Dedifferentiated amniotic fluid mesenchymal stem cell (primary cell): Measurements from ENCODE around the gene ZAP70.

Experiments
- DNase-seq: peaks from one replicate; pipeline ENCODE4 v3.0.0-alpha.2; 2016; ENCODE audit errors: extremely low spot score

Gene ZAP70

DNA sequence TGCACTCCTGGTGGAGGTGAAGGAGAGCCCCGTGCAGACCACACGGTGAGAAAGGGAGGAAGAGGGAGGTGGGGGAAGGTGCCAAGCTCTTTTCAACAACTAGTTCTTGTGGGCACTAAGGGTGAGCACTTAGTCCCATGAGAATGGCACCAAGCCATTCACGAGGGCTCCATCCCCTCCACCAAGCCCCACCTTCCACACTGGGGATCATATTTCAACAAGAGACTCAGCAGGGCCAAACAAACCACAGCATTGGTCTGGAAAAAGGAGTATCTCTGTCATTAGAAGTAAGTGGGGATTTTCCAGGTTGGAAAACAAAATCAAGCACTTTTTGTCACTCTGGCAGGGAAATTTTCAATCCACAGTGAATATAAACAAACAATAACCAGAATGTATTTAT lies 38.4 kb downstream of the ZAP70 start:
- no peak for DNase-seq

DNA sequence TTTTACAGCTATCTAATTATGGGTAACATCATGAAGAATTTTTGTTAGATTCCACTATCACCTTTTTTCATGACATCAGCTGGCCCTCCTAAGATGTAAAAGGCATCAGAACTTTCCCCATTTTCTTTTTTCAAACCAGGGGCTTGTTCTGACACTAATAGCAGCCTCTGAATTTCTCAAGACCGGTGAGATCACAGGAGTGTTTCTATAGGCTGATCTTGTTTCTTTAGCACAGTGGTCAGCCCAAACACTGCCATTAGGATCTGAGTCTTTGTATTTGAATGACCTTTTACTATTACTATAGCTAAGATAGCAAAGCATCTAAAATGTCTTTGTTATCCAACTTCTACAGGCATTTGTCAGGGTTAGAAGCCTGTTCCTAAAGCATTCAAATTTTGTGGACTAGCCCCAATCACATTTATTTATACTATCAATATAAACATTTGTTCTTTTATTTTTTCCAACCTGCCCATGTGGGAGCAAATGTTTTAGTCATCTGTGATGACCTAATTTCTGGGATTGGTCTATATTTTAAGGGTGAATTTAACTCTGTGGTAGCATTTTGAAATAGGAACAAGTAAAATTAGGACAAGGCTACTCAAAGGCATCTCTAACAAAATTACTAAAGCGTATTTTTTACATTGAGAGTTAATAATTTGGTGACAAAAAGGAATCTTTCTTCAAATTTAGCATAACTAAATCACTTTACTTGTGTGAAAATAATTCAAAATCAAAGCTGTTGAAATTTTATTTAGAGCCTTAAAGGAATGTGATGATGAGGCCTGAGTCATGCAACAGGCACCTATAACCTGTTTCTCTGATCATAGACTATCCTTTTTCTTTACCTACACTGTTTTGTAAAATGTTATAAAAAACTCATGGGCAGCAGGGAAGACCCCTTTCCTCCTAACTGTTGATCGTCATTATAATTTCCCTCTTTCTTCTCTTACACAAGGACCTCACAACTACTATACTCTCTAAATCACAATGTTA lies 39.3 kb downstream of the ZAP70 start:
- no peak for DNase-seq

DNA sequence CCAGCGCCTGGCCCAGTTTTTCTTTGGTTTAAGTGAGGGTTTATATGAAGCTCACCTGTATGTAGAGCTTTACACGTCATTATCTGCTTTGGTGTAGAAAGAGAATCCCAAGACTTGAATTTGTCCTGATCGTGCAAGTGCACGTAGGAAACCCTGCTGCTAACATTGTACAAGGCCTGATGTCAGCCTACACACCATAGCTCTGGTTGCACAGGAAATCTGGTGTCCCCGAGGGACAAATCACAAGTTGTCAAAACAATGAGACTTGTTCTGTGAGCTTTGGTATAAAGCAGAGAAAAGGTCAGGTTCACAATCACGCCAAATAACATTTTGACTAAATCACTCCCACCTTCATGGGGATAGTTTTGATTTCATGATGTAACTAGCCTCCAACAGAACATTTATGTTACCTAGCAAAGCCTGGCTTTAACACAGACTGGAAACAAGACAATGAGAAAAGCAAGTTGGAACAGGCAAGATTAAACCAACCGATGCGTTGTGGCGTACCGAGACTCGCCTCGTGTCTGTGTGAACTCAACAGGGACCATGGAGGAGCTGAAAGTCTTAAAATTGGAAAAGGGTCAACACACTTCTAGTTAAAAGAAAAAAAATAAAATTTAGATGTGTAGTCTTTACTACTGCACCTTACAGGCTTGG lies 41.4 kb downstream of the ZAP70 start:
- no peak for DNase-seq

DNA sequence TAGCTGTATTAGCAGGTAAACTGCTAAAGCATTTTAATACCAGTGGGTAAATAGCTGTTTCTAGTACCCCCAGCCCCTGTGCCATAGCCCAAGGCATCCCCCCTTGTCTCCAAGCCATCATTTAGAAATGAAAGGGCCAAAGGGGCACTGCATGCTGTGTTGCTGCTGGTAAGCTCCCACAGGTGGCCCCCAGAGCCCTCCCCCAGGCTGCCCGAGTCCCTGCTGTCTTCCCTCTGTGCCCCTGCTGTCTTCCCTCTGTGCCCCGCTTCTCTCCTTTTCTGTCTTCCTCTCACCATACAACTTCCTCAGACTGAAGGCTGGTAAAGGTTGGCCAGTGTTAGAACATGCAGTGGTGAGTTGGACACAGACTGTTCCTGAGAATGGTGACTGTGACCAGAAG lies 42.1 kb downstream of the ZAP70 start:
- no peak for DNase-seq

DNA sequence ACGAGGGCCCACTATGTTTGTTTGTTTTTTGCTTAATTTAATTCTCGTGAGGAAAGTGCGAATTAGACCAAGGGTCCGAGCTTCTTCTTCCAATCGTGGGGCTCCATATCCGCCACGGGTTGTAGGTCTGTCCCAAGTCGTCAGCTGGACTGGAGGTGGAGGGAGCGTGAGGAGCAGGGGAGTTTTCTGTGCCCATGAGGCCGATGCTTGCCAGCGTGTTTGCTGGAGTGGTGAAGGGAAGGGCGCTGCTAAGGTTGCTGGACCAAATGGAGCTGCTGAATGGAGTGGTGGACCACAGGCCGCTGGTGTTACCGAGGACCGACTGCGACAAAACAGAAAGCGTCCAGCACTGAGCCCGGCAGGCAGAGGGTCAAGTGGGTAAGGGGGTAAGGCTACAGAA lies 43.7 kb downstream of the ZAP70 start:
- no peak for DNase-seq

DNA sequence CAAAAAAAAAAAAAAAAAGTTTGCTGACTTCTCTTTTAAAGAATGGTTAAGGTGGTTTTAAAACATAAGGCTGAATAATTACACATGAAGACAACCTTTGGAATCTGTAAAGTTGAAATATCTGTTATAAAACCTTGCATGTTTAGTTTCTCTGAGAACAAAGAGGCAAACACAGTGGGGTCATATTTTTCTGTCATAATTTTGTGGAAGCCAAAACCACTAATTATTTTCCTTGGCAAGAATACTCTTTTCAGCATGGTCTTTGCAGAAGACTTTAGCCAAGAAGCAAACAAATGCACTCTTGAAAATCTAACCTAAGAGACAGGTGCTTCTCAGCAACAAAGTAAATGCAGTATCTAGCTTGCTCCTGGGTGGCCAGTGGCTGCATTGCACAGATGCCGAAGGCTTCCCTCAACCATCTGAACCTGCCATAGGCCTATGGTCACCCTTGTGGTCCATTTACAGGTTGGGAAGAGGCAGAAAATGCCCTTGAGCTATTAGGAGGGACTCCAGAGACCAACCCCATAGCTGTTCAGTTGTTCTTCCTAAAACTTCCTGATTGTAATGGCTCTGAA lies 44.8 kb downstream of the ZAP70 start:
- DNase-seq = no peak

DNA sequence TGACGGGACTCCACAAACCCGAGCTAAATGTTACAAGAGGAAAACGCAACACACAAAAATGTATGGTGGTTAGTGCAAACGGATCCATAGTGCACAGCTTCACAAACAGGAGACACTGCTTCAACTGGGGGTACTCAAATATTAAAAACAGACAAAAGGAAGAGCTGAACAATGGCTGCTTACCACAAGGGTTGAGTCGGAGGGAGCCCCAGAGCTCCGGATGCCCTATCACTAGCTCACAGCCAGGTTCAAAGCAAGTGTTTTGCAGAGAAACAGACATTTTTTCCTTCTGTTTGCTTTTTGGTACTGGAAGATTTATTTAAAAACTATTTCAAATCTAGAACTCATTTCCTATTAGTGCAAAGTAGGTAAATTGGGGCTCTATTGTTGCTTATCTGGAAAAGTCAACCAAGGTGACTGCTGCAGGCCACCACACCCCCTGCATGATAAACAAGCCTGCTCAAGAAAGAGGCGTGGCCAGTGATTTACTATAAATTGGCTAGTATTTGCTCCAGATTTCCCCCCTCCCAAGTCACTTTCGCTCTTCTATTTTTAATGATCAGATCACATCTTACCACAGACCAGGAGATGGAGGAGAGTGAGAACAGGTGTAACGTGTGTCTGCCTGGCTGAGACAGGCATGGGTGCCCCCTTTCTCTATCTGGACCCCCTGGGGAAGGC lies 46.5 kb downstream of the ZAP70 start:
- no peak for DNase-seq

DNA sequence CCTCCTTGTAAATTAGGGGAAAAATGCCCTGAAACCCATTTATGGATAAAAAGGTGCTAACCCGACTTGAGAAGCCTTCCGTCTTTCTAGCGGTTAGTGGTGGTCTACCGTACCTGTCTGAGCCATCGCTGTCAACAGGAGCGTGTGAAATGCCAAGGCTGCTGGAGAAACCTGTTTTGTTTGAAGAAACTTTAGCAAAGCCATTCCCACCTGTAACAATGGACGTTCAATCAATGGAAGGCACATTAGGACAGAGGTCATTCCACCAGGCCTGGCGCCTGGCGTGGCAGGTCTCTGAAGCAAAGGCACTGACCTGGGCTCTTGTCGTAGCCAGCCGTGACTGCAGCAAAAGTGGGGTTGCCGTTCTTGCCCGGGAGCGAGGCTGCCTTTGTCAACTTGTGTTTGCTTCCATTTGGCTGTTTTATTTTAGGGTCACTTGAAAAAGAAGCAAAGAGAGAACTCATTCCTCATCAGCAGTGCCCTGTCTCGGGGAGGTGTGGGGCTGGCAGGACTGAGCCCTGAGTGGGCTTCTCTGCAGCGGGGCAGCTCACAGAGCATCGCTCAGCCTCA lies 47.2 kb downstream of the ZAP70 start:
- DNase-seq = no peak

DNA sequence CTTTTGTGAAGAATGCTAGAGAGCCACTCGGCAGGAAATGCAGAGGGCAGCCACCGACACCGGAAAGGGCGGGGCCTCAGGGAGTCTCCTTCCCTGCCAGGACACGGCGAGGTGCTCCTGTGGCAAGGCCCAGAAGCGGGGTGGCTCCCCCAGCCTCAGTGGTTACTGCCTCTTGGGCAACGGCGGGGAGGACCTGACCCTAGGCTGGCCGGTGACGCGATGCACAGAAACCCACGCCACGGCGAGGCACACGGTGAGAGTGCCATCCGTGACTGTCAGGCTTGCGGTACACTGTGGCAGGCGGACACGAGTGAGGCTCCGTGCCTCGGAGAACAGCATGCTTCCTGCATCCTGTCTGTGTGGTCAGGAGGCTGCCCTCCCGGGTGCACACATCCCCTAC lies 47.8 kb downstream of the ZAP70 start:
- DNase-seq = no peak

DNA sequence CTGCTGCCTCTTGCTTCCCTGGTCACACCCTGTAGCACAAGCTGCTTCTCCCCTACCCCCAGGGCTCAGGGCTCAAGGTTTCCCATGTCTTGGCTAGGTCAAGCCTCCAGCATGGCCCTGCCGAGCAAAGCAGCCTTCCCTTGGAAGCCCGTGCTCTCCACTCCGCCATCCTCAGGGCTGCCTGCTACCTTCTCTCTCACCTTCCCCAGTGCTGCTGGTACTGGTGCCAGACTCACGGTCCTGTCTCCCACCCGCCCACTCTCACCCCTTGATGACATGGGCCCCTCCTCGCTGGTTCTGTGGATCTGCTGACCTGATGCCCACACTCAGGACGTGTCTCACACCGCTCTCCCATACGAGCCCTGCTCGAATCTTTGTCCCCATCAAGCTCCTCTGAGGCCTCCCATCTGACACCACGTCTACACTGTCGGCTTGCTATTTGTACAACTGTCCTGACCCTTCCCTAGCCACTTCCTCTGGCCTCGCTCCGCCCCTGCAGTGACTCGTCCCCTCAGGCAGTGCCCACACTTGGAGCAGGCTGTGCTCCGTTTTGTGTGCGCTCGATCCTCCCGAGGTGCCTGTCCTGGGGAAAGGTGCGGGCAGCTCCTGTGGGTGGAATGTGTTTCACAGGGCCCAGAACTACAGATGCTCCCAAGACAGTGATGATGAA lies 49.9 kb downstream of the ZAP70 start:
- no peak for DNase-seq

DNA sequence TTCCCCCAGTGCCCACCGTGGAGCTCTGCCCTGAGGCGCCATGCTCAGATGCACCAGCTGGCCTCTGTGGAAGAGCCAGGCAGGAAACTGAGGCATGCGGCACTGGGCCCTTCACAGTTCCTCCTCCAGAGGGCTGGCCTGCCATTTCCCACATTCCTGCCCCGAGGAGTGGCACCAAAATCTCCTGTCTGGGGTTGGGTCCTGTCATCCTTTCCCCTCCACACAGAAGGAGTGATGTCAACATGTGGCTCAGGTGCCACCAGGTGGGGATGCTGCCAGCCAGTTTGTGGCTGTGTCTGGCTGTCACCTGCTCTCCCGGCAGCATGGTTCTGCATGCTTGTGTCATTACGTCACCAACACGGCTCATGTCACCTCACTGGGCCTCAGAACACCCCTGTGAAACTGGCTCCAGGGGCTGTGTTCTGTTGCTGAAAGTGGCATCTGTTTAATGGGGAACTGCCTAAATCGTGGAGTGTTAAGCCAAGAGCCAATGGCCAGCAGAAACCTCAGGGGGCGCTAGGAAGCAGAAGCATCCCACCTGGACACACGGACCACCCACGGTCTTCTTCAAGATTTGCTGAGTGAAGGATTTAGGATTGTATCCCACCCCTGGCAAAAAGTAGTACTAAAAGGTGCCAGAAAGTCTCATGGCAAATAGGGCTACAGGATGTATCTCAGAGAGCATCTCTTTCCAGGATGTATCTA lies 51.3 kb downstream of the ZAP70 start:
- DNase-seq = no peak

DNA sequence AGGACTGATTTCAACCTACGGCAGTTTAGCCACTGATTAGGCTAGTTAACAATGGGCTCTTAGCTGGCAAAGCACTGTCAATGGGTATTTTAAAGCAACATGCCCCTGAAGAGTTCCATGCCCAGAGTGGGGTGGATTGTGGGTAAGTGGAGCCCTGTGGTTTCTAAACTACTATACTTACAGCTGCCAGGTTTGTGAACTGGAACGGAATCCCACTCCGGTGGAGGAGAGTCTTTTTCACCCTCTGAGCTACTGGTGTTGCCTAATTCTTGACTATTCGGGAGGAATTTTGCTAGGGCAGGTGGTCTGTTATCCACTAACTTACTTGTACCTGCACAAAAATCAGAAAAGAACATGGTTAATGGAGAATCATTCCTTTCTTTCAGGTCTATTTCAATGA lies 52.6 kb downstream of the ZAP70 start:
- DNase-seq = no peak

DNA sequence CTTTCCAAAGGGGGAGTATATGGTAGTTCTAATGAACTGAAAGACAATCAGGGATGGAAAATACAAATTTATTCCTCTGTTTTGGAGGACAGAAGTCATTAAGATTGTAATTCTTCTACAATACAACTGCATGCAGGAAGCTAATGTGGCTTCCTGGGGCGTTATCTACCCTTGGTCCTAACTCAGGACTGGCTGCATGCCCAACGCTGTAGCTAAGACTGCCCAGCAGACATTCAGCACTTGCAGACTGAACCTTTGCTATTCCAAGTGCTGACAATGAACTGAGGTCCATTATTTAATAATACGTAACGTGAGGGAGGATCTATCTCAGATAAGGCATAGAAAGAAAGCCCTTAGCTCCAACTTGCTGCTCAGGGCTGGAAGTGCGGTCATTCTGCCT lies 53.2 kb downstream of the ZAP70 start:
- no peak for DNase-seq

DNA sequence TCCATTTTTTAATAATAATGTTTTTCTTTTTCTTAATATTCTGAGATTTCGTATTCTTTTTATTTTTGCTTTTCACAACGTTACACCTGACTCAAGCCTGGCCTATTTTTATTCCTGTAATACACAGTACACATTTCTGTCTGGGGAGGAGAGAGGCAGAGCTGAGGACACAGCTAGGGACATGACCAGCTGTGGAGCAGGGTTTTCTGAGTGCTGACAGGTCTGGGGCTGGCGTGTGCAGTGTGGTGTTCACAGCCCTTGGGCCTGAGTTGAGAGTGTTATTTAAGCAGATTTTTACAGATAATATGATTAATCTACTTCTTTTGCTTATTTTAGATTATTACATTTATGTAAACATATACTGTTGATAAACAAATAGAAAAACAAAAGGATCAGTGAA lies 55.9 kb downstream of the ZAP70 start:
- no peak for DNase-seq

DNA sequence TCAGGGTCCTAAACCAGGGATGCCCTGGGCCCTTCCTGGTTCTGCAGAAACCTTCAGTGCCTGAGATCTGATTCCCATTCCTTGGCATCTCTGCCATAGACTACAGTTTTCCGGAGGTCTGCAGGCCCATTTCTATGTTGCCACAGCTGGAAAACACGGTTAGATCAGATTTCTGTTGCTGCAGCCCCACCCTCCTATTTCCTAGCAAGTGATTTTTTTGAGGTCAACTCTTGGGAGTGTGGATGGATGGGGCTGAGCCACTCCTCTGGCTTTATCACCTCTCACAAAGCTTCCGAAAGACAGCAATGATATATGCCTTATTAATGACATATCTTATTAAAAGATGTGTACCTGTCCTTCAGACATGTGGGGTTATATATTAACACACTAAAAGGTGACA lies 56.3 kb downstream of the ZAP70 start:
- DNase-seq = no peak

DNA sequence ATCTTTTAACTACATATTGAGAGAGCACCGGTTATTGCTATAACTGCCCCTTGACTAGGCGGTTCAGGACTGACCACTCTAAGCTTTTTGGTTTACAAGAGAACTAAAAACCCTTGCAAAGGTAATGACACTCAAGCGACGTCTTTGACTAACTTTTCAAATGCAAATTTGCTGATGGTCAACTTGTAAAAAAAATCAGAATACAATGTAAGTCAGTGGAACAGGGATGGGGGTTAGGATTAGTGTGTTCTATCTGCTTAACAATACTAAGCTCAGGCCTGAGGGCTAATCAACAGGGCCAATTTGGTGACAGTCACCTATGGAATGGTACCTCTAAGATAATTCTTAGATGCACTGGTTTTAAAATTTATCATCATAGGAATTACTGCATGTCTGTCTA lies 57.1 kb downstream of the ZAP70 start:
- no peak for DNase-seq

DNA sequence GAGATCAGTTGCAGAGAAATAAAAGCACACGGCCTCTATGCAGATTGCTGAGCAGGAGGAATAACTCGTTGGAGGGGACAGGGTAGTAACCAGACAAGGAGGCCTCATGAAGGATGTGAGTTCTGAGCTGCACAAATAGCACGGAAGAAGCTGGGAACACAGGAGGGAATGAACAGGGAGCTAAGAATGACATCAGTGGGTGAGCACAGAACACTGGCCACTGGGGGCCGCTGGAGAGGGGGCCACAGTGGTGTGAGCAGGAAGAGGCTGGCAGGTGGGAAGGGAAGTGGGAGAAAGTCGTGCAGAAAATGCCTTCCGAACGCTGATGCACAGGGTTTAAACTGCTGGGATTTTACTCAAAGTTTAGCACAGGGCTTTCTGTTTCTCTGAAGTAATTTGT lies 61.0 kb downstream of the ZAP70 start:
- no peak for DNase-seq

DNA sequence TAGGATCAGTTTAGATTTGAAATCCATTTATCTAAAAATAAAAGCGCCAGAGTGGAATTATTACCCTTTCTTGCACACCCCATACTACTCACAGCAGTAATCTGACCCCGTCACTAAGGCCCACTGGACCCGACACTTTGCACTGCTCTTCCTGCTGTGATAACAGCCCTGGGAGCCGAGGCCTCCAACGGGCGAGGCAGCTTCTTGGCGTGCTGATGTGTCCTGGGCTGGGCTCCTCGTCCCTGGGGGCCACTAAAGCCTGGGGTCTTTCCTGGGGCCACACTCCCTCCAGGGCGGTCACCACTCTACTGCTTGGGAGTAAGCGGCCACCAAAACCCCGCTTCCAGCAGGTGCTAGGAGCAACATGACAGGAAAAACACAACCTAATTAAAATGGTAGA lies 61.7 kb downstream of the ZAP70 start:
- no peak for DNase-seq

DNA sequence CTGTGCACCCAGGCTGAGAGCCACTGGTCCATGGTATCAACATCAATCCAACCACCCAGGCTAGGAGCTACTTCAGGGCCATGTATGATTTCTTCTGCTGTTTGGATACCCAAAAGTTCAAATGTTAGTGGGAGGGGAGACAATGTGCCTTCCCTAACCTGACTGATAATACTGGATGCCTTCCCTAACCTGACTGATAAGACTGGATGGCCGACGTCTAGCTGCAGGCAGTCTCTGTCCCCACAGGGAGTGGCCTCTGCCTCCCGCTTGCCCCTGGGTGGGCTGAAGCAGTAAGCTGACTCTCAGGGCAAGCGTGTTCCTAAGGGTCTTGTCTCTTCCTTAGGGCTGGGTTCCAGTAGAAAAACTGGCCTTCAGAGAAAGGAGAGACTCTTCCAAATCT lies 65.8 kb downstream of the ZAP70 start:
- no peak for DNase-seq

DNA sequence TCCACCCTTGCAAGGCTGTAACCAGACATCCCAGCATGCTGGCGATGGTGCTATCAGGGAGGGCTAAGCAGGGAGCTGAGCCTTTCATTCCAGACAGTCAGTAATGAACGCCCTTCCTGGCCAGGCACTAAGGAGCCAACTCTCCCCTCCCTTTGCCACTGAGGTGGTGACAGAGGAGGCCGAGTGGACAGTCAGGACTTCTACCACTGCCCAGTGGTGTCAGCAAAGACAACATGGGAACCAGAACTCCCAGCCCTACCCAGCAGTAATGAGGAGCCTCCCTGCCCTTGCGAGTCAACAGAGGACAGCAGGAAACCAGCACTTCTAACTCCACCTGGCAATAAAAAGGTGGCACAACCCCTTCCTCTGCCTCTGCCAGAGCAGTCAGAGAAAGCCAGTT lies 68.6 kb downstream of the ZAP70 start:
- DNase-seq = no peak

DNA sequence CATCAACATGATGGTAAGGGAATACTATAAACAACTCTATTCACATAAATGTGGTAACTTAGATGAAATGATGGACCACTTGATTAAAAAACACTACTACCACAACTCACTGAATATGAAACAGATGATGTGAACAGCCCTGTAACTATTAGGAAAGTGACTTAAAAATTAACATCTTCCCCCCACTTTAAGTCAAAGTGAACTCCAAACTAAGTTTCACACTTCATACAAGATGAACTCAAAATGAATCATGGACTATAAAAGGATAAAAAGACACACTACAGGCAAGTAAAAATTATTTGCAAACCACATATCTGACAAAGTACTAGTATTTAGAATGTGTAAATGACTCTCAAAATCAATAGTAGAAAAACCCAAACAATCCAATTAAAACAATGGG lies 71.6 kb downstream of the ZAP70 start:
- DNase-seq = no peak
